ENCODE results near the gene BLMH. TPM values are rescaled to one million over a fixed set of nuclear protein-coding genes. Genes with fewer than 3 reads are reported as not detected.

The BLMH gene
- total and polyA plus RNA-seq, 2 donors (not counting 1 experiment from before 2014, with no cell fraction given), result 5.9 to 25.9 TPM

GRCh38 chr17:30235386-30236296 lies 56.1 kb downstream of the BLMH start, which contains the start of gene SLC6A4:
Gene SLC6A4 (minus strand): TSS chr17:30235697. CDS start chr17:30221958, 13,739 bp downstream.
- H3K27me3 Mint-ChIP-seq, result peaks cover 68% of the 10 kb centered on the region
- Histone ChIP-seq H3K79me2 (ENCODE audit: control insufficient read depth, insufficient read depth, low read length) (no peaks in the 10 kb centered on the region), H3K27me3 (replicated peaks in 1 of 4; ENCODE audit: control extremely low read depth in 1 of 4, control insufficient read depth in 3 of 4, insufficient read depth in 4 of 4, low read length in 3 of 4) (peaks cover 0 to 56% (median 24%) of the 10 kb centered on the region in 4 experiments), H3K4me1 (ENCODE audit: control insufficient read depth in 2 of 2, insufficient read depth in 2 of 2, low read length in 2 of 2) (peaks cover 28 to 35% of the 10 kb centered on the region in 2 donors), H3K9ac (ENCODE audit: low read length) (peak within 1 kb of the TSS; percentile 32), H3K9me3 (ENCODE audit: control extremely low read depth in 1 of 3, control insufficient read depth in 2 of 3, insufficient read depth in 1 of 3, low read length in 2 of 3) (peaks cover 0 to 4% (median 0%) of the 10 kb centered on the region in 3 donors), H4K20me1 (ENCODE audit: control insufficient read depth, insufficient read depth, low read length, poor library complexity, severe bottlenecking) (no peaks in the 10 kb centered on the region), H3K36me3 (replicated peaks in 1 of 2; ENCODE audit: control extremely low read depth in 1 of 2, control insufficient read depth in 1 of 2, extremely low read depth in 1 of 2, insufficient read depth in 2 of 2, low read length in 1 of 2) (no peaks in the 10 kb centered on the region), H2AFZ (ENCODE audit: insufficient read depth, low read depth, low read length, poor library complexity, severe bottlenecking) (peak within 1 kb of the TSS; percentile 54), H3K4me2 (replicated peaks; ENCODE audit: low read depth, low read length, poor library complexity, severe bottlenecking) (peak within 1 kb of the TSS; percentile 64), H3K4me3 (ENCODE audit: control extremely low read depth in 1 of 5, extremely low read depth in 1 of 5, insufficient read depth in 1 of 5, low read depth in 2 of 5, low read length in 4 of 5) (peak within 1 kb of the TSS in 3 of 5 experiments; percentile 15 to 24 (median 23)), H3K27ac (ENCODE audit: low read length in 2 of 2) (no peak within 1 kb of the TSS)
- H3K27ac Mint-ChIP-seq, result no peak within 1 kb of the TSS
- H3K4me3 Mint-ChIP-seq, result peak within 1 kb of the TSS; percentile 77
- H3K4me1 Mint-ChIP-seq, result peaks cover 24% of the 10 kb centered on the region
- no peaks in the 10 kb centered on the region for H3K9me3 Mint-ChIP-seq (ENCODE audit: insufficient read depth)
- ChIA-PET POLR2A (no interaction called here), CTCF (interaction anchor here (0.6 to 1.9 kb wide), 2 partner anchors 131 to 428 kb away, joined by 3 to 20 read pairs; no protein-coding TSS in a partner anchor)
- TF ChIP-seq EZH2 (IDR thresholded peaks at IDR 0.05; ENCODE audit: borderline replicate concordance, insufficient read depth, low read depth, low read length, poor library complexity, severe bottlenecking) (no peak), CTCF (IDR thresholded peaks at IDR 0.05) (no peak)
- WGBS (ENCODE audit: insufficient coverage), result 7% methylated on average over 79 of the region's 82 CpGs
- DNase-seq, result peak; percentile 17
- intact Hi-C loops (cut with micrococcal nuclease), result no loop called here
- no peak for ATAC-seq (ENCODE audit: low read depth)

All from B cell (primary cell).